ENCODE data around the gene GALNT3.

GRCh38 chr2:165837122-165837521 lies 43.1 kb upstream of the GALNT3 start:
- no peak for TF ChIP-seq CTCF (IDR thresholded peaks at IDR 0.05)
- no peak for TF ChIP-seq EP300 (IDR thresholded peaks at IDR 0.05)
- TF ChIP-seq POLR2A (IDR thresholded peaks at IDR 0.05), result no peak
- no peak for TF ChIP-seq POLR2AphosphoS5 (IDR thresholded peaks at IDR 0.05)

All from sigmoid colon (tissue), 4 donors.